Ectodermal cell (in vitro differentiated cells): ENCODE results near the gene MNAT1.
"Not testable (repeated sequence)": the region's sequence is repeated elsewhere in the genome, so short reads cannot be mapped to it uniquely, and the experiment has no call there.

Experiments used
- H3K27ac ChIP-seq: 2 replicates; pipeline ENCODE4 v1.7.0; 2013; ENCODE audit warnings: mild to moderate bottlenecking, low read depth, low read length; ENCODE audit not compliant: insufficient read depth, poor library complexity, severe bottlenecking
- H3K27me3 ChIP-seq: 2 replicates; pipeline ENCODE4 v1.7.0; 2013; ENCODE audit warnings: mild to moderate bottlenecking, low read length; ENCODE audit not compliant: insufficient read depth, control insufficient read depth, poor library complexity, severe bottlenecking
- H3K36me3 ChIP-seq: one replicate; pipeline ENCODE4 v1.7.0; 2013; ENCODE audit warnings: low read length; ENCODE audit not compliant: control insufficient read depth, insufficient read depth
- H3K4me1 ChIP-seq: one replicate; pipeline ENCODE4 v1.7.0; 2013; ENCODE audit warnings: low read length; ENCODE audit not compliant: control insufficient read depth, insufficient read depth
- H3K4me3 ChIP-seq: 2 replicates; pipeline ENCODE4 v1.7.0; 2013; ENCODE audit warnings: low read depth, low read length, control low read depth; ENCODE audit not compliant: insufficient read depth
- H3K9me3 ChIP-seq: 2 replicates; pipeline ENCODE4 v1.7.0; 2013; ENCODE audit warnings: mild to moderate bottlenecking, low read length, moderate library complexity; ENCODE audit not compliant: control insufficient read depth
- WGBS, 2 experiments: methylation state at CpG; one replicate each; pipeline ENCODE4 v1.1.7; 2013; ENCODE audit warnings: missing lambda C conversion rate in 2 of 2; 5-methylcytosine and 5-hydroxymethylcytosine counted together

MNAT1 gene

GRCh38 chr14:60720962-60721325 lies 13.6 kb upstream of the MNAT1 start:
- 8 to 14% methylated on average over 4 of the region's 4 CpGs for WGBS, 2 experiments
- H3K4me1 ChIP-seq: peaks cover 19% of the 10 kb centered on the region
- peak overlapping the region; percentile 51 for H3K27ac ChIP-seq
- peak overlapping the region; percentile 54 for H3K4me3 ChIP-seq
- H3K36me3 ChIP-seq: peaks cover 7% of the 10 kb centered on the region
- H3K27me3 ChIP-seq: no peaks in the 10 kb centered on the region
- no peaks in the 10 kb centered on the region for H3K9me3 ChIP-seq

- WGBS, 2 experiments: 0 to 1% methylated on average over 70 of the region's 70 CpGs
- Histone ChIP-seq H3K4me3 (peak overlapping the region; percentile 54), H3K27ac (peak overlapping the region; percentile 66), H3K27me3 (no peaks in the 10 kb centered on the region), H3K9me3 (no peaks in the 10 kb centered on the region), H3K36me3 (peaks cover 7% of the 10 kb centered on the region), H3K4me1 (peaks cover 19% of the 10 kb centered on the region)
Measured at GRCh38 chr14:60721326-60722106, 13.0 kb upstream of the MNAT1 start.

GRCh38 chr14:60722107-60722356 lies 12.5 kb upstream of the MNAT1 start:
- Histone ChIP-seq H3K4me1 (peaks cover 19% of the 10 kb centered on the region), H3K36me3 (peaks cover 7% of the 10 kb centered on the region), H3K27ac (peak overlapping the region; percentile 66), H3K9me3 (no peaks in the 10 kb centered on the region), H3K27me3 (no peaks in the 10 kb centered on the region), H3K4me3 (peak overlapping the region; percentile 54)
- WGBS, 2 experiments: 0% methylated on average over 11 of the region's 11 CpGs

GRCh38 chr14:60722357-60723115 lies 12.0 kb upstream of the MNAT1 start:
- peaks cover 7% of the 10 kb centered on the region for H3K36me3 ChIP-seq
- no peaks in the 10 kb centered on the region for H3K27me3 ChIP-seq
- H3K9me3 ChIP-seq: no peaks in the 10 kb centered on the region
- 0% methylated on average over 60 of the region's 60 CpGs for WGBS, 2 experiments
- H3K4me3 ChIP-seq: peak overlapping the region; percentile 54
- peak overlapping the region; percentile 66 for H3K27ac ChIP-seq
- H3K4me1 ChIP-seq: peaks cover 19% of the 10 kb centered on the region

- peaks cover 7% of the 10 kb centered on the region for H3K36me3 ChIP-seq
- no peaks in the 10 kb centered on the region for H3K27me3 ChIP-seq
- peak overlapping the region; percentile 54 for H3K4me3 ChIP-seq
- peaks cover 19% of the 10 kb centered on the region for H3K4me1 ChIP-seq
- H3K9me3 ChIP-seq: no peaks in the 10 kb centered on the region
- peak overlapping the region; percentile 82 for H3K27ac ChIP-seq
- 0% methylated on average over 78 of the region's 78 CpGs for WGBS, 2 experiments
Measured at GRCh38 chr14:60723116-60723906, 11.2 kb upstream of the MNAT1 start.

- Histone ChIP-seq H3K27ac (peak within 1 kb of the TSS; percentile 82), H3K4me1 (peaks cover 17% of the 10 kb centered on the region), H3K4me3 (peak within 1 kb of the TSS; percentile 54), H3K9me3 (no peaks in the 10 kb centered on the region), H3K27me3 (no peaks in the 10 kb centered on the region), H3K36me3 (peaks cover 7% of the 10 kb centered on the region)
- WGBS, 2 experiments: 0% methylated on average over 32 to 36 of the region's 36 CpGs
Measured at GRCh38 chr14:60723907-60724618, 10.5 kb upstream of the MNAT1 start, which contains the start of gene SIX4. Gene SIX4, minus strand, starts transcription at chr14:60724351. Its CDS starts 277 bp downstream, at chr14:60724074.

- 90 to 94% methylated on average over 5 of the region's 5 CpGs for WGBS, 2 experiments
- not testable (repeated sequence) for H3K4me1 ChIP-seq, H3K4me3 ChIP-seq, H3K27me3 ChIP-seq, H3K36me3 ChIP-seq, H3K9me3 ChIP-seq, H3K27ac ChIP-seq
Measured at GRCh38 chr14:60731291-60731690, 3.3 kb upstream of the MNAT1 start.

- Histone ChIP-seq H3K4me1 (no peaks in the 10 kb centered on the region), H3K9me3 (no peaks in the 10 kb centered on the region), H3K27me3 (no peaks in the 10 kb centered on the region), H3K27ac (no peak overlapping the region), H3K36me3 (no peaks in the 10 kb centered on the region), H3K4me3 (no peak overlapping the region)
- WGBS, 2 experiments: 82 to 88% methylated on average over 4 of the region's 4 CpGs
Measured at GRCh38 chr14:60732840-60733483, 1.6 kb upstream of the MNAT1 start.

GRCh38 chr14:60735416-60735815 lies 855 bp downstream of the MNAT1 start:
- Histone ChIP-seq H3K36me3 (no peaks in the 10 kb centered on the region), H3K27me3 (no peaks in the 10 kb centered on the region), H3K4me3 (peak overlapping the region; percentile 90), H3K4me1 (no peaks in the 10 kb centered on the region), H3K9me3 (no peaks in the 10 kb centered on the region), H3K27ac (no peak overlapping the region)
- WGBS, 2 experiments: 24 to 25% methylated on average over 5 of the region's 5 CpGs
